IPS-NIHi11 (cell line): Measurements from ENCODE around the gene PADI6.
"Not testable (repeated sequence)": the region's sequence is repeated elsewhere in the genome, so short reads cannot be mapped to it uniquely, and the experiment has no call there.

ENCODE experiments used
- DNase-seq: peaks from one replicate; pipeline ENCODE4 v3.0.0; 2012; ENCODE audit warnings: mixed read lengths, low spot score

PADI6 gene

DNA sequence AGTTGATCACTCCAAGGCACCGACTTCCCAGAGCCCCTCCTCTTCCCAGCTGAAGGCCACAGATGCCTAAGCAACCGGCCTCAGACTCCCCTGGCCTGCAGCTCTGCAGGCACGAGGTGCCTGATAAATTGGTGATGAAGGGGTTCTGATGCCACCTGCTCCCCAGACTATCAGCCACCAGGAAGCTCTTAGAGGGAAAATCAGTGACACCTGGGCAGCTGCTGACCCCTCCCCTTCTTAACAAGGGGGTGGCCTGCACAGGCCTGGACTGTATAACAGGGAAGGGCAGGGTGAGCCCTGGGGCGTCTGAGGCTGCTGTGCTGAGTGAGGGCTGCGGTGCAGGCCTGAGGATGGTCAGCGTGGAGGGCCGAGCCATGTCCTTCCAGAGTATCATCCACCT is at the start of gene PADI6:
TSS of gene PADI6 (plus strand) at position 301 of the 400 bp plus-strand sequence. CDS start at position 351, 50 bp downstream.
- DNase-seq, result no peak

- DNase-seq, result no peak
Observed at GRCh38 chr1:17328855-17329254, 43.1 kb upstream of the PADI6 start.

- no peak for DNase-seq
Observed at GRCh38 chr1:17329610-17330009, 42.4 kb upstream of the PADI6 start.

GRCh38 chr1:17330856-17331255 is 41.1 kb upstream of the PADI6 start:
- no peak for DNase-seq

- DNase-seq, result no peak
Observed at GRCh38 chr1:17333081-17333480, 38.9 kb upstream of the PADI6 start.

DNA sequence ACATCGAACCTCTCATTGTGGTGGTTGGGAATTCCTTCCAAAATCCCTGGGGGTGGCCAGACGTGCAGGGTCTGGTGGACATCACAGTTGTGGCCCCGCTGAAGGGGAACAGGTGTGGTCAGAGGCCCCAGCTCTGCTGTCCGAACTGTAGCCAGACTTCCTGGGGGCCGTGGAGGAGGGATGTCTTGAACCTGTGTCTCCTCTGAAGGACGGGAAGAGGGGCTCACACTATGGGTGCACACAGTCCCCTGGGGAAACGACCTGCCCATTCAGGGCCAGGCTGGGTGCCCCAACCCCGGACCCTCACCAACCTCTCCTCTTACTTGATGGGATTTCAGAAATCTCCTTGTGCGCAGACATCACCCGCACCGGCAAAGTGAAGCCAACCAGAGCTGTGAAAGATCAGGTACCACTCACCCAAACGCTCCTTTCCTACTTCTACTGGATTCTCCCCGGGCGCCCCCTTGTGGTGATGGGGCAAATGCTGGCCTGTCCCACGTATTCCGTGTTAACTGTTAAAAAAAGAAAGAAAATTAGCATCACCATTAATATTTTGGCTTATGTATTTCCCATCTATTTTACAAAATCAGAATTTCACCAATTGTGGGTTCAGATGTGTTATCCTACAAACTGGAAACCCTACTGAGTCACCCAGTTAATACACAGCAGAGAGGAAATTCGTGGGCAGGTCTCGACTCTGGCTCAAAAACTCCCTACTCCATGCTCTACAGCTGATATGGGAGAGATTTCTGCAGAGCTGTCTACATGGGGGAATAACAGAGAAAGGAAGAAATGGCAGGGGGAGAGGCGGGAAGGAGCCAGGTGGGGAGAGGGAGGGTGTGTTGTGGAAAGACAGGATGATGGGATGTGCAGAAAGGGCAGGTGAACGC is 35.9 kb upstream of the PADI6 start:
- peak; percentile 80 for DNase-seq

DNA sequence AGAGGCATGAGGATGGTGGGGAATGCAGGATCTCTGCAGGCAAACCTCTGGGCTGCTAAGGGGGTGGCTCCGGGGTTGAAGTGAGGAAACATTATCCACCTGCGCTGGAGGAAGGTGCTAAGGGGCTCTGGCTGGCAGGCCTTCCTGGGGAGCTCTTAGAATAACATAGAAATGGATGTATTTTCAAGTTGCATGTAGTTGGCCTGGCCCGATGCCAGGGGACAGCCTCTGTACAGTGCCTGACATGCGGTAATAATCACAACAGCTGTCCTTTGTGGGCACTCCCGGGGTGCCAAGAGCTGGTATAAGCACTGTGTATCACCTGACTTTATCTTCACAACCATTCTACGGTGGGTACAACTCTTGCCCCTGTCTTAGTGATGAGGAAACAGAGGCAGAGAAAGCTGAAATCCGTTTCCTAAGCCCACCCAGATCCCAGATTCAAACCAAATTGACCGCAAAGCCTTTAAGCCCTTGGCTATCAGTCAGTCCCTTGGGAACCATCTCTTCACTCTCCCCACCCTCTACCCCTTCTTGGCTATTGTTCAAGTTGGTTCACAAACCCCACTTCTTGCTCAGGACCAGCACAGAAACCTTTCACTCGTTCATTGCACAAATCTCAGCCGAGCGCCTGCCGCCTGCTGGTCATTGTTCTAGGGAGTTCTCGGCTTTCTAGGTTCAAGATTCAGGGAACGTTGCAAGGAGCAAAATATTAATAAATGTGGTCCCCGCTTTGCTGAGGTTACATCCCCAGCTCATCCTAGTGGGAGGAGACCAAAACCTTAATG is 33.1 kb upstream of the PADI6 start:
- DNase-seq, result no peak

DNA sequence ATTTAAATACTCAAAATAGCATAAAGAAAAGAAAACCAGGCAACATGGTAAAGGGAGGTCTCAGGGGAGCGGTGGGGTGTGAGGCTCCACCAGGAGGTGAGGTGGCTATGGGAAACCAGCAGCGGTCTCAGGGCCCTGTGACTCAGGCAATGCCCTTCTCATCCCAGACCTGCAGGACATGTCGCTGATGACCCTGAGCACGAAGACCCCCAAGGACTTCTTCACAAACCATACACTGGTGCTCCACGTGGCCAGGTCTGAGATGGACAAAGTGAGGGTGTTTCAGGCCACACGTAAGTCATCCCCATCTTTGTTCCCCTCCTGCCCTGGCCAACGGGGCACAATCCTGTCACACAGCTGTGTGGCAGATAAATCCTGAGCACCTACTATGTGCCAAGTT is 32.5 kb upstream of the PADI6 start:
- DNase-seq, result no peak

- DNase-seq, result no peak
Observed at GRCh38 chr1:17340358-17340757, 31.6 kb upstream of the PADI6 start.

GRCh38 chr1:17342014-17342441 is 30.0 kb upstream of the PADI6 start:
- no peak for DNase-seq

GRCh38 chr1:17345506-17345905 is 26.5 kb upstream of the PADI6 start:
- not testable (repeated sequence) for DNase-seq

DNA sequence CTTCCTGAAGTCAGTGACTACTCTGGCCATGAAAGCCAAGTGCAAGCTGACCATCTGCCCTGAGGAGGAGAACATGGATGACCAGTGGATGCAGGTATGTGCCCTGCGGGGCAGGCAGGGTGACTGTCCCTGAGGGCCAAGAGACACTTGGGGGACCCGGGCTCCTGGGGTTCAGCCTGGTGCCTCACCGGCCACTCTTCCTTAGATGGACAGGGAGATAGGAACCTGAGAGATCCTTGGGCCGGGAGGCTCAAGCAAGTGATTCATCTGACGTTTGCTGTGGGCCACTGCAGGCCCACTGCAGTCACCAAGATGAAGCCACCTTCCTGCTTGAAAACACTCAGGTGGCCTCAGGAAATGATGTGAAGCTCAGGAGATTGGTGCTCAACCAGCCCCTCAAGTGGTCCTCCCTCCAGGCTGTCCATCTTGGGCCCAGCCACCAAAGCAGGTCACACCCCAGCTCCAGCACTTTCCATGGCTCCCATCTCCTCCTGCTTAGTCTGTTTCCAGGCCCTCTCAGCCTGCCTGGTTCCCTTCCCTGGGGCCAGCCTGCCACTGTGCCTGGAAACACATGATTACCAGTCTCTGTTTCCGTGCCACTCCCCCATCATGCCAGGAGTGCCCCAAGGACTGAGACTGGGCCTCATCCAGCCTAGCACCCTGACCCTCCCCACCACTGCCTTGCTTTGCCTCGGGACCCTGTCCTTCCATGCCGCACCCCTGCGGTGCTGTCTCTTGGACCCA is 25.8 kb upstream of the PADI6 start:
- DNase-seq, result no peak

GRCh38 chr1:17347769-17348592 is 24.0 kb upstream of the PADI6 start:
- DNase-seq, result no peak

- DNase-seq, result no peak
Observed at GRCh38 chr1:17348593-17349234, 23.3 kb upstream of the PADI6 start.

DNA sequence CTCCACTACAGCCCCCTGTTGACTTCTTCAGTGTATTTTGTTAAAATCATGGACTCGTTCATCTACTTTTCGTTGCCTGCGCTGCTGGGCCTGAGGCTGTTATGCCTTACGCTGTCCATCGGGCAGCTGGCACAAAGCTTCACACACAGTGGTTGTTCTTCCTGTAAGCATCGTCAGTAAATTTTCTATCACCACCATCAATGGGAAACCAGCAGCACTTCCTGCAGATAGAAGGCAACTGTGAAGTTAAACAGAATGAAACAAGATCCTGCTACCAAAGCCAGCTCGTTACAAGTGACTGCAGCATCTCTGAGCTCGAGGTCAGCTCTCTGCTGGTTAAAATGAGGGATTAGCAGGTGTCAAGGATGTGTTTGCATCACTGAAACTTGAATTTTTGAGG is 21.9 kb upstream of the PADI6 start:
- no peak for DNase-seq

- DNase-seq, result no peak
Observed at GRCh38 chr1:17350928-17351446, 21.0 kb upstream of the PADI6 start.

GRCh38 chr1:17351598-17352324 is 20.2 kb upstream of the PADI6 start:
- DNase-seq, result no peak

DNA sequence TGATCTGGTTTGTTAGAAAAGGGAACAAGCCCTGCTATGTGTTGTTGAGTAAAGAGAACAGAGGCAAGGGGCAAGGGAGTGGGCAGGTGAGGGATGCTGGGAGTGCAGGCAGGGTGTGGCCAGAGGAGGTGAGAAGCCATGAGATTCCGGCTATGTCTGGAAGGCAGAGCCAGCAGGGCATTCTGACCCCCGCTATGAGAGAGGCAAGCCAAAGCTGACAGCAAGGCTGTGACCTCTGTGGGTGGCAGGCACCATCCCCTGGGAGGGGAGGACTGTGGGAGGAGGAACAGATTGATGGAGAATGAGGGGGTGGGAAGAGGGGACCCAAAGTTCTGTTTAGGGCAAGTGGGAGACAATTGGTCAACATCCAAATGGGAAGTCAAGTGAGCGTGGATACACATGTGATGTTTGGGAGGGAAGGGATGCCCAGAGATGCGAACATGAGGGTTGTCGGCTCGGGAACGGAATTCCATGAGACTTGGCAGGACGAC is 19.5 kb upstream of the PADI6 start:
- no peak for DNase-seq

DNA sequence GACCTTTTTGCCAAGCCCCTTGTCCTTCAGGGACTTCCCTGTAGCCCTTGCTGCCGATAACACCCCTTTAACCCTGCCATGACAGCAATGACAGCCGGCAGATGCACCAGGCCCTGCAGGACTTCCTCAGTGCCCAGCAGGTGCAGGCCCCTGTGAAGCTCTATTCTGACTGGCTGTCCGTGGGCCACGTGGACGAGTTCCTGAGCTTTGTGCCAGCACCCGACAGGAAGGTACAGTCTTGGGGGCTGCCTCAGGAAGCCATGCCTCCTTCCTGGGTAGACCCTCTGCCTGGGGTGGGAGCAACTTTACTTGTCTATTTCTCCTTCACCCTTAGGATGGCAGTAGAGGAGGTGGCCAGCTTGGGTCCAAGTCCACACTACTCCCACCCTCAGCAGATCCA is 16.1 kb upstream of the PADI6 start:
- no peak for DNase-seq
